Hippocampal formation (tissue), 2 donors: ENCODE data around the gene KRTAP3-3.

Experiments used
- DNase-seq, 2 donors: peaks; one replicate each; lab custom pipeline; 2025; lab: John Stamatoyannopoulos, UW

The KRTAP3-3 gene

GRCh38 chr17:40958086-40958953 lies 35.6 kb downstream of the KRTAP3-3 start:
- no peak for DNase-seq

DNA sequence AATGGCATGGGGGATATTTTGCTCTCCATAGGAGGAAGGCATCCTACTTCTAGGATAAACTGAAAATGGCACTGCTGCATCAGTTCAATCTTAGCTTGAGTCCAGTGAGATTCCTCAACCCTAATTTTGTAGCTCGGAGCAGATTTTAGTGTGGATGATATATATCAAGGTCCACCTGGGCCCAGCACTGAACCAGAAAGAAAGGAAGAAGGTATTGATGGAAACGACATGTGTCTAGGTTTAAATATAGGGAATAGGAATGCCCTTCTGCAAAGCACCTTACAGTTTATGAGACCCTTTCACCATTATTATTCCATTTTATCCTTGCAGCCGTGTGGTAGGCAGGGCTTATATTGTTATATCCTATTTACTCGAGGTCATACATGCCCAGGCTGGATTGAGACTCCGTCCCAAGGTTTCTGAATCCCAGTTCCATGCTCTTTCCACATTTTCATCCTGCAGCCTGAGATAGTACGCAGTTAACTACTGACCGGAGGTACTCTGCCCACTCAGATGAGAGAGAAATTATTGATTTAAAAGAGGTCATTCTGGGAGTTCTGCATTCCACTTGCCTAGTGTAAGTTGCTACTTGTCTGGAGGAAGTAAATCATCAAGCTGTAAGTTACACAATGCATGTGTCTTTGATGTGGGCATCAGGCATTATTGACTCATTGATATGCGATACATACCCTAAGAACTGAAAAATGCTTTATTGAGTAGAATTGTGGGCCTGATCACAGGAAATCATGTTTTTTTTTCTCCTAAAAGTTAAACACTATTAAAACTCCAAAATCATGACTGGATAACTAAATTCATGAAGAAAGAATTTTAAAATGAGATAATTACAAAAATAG lies 37.3 kb downstream of the KRTAP3-3 start:
- DNase-seq: no peak

- no peak for DNase-seq
Measured at GRCh38 chr17:40953881-40954280, 40.1 kb downstream of the KRTAP3-3 start.

DNA sequence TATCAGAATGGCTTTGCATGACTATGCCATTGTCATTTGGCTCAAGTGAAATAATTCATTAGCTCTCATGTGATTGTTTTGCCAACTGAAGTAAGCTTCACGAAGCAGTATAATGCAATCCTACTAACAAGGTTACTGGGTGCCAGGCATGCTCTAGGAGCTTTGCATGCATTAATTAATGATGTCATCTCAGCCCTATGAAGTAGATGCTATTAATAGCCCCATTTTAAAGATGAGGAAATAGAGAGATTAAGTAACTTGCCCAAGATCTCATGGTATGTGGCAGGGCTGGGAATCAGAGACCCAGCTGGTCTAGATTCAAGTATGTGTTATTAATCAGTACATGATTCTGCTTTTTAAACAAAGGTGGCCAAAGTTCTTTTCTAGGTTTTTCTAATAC lies 41.3 kb downstream of the KRTAP3-3 start:
- no peak for DNase-seq

- DNase-seq: no peak
Measured at GRCh38 chr17:40952154-40952553, 41.8 kb downstream of the KRTAP3-3 start.

- no peak for DNase-seq
Measured at GRCh38 chr17:40951011-40951622, 42.8 kb downstream of the KRTAP3-3 start.

- DNase-seq: no peak
Measured at GRCh38 chr17:40950176-40950575, 43.8 kb downstream of the KRTAP3-3 start.

- DNase-seq: no peak
Measured at GRCh38 chr17:40949418-40949817, 44.5 kb downstream of the KRTAP3-3 start.

DNA sequence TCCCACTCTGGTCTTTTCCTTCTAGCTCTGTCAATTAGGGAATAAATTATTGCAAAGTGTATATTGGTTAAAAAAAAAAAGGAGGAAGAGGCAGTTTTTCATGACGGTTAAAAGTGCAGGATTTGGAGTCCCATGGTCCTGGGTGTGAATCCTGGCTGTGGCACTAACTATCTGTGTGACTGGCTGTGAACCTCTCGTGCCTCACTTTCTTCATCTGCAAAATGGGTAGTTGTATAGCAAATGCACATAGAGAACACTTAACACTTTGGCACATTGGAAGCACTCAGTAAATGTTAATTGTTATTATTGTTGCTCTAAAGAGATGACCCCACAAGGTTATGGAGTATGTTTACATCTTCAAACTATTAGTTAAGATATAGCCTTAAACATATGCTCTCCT lies 46.0 kb downstream of the KRTAP3-3 start:
- DNase-seq: no peak

DNA sequence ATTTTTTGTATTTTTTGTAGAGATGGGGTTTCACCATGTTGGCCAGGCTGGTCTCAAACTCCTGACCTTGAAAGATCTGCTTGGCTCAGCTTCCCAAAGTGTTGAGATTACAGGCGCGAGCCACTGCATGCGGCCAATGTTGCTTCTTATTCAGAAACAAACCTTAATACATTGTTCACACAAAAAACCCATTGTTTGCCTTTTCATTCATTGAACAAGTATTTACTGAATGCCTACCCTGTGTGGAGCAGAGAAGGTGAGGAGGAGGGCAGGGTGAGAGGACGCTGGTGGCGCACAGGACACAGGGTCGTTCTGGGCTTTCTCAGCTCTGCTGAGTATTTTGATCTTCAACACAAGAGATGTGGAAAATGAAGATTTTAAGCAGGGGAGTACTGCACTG lies 48.5 kb downstream of the KRTAP3-3 start:
- no peak for DNase-seq

DNA sequence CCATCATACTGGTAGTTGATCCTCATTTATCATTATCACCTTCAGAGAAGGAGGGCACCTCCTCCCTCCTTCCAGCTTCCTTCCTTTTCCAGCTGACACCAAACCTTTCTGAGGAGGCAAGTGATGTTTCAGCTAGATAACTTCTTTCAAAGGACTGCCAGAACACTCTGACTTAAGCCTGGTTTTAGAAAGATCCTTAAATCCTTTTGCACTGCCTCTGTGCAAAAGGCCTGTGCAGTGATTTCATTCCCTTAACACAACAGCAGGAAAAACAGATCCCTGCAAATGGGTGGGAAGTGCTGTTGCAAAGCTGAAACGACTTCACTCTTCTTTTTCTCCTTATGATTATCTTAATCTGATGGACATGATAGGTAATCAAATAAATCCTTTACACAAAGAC lies 49.4 kb downstream of the KRTAP3-3 start:
- no peak for DNase-seq
